HG02938 (cell line): ENCODE measurements around the gene SNX32.
"Not testable (repeated sequence)": the region's sequence is repeated elsewhere in the genome, so short reads cannot be mapped to it uniquely, and the experiment has no call there.

Experiments used
- ATAC-seq: cut with Tn5 transposase; IDR thresholded peaks from one replicate; pipeline ENCODE4 v1.9.1; 2021; ENCODE audit warnings: mild to moderate bottlenecking, moderate library complexity; ENCODE audit not compliant: unreplicated experiment

Gene SNX32

GRCh38 chr11:65822776-65823528 is 10.8 kb upstream of the SNX32 start:
- no peak for ATAC-seq

- ATAC-seq, result no peak
These were observed 6.6 kb upstream of the SNX32 start for GRCh38 chr11:65826984-65827735.

- no peak for ATAC-seq
These were observed 4.3 kb upstream of the SNX32 start for GRCh38 chr11:65829459-65829858.

GRCh38 chr11:65832231-65832630 is 1.5 kb upstream of the SNX32 start:
- not testable (repeated sequence) for ATAC-seq

- ATAC-seq, result no peak
These were observed 439 bp downstream of the SNX32 start for GRCh38 chr11:65834202-65834601.

DNA sequence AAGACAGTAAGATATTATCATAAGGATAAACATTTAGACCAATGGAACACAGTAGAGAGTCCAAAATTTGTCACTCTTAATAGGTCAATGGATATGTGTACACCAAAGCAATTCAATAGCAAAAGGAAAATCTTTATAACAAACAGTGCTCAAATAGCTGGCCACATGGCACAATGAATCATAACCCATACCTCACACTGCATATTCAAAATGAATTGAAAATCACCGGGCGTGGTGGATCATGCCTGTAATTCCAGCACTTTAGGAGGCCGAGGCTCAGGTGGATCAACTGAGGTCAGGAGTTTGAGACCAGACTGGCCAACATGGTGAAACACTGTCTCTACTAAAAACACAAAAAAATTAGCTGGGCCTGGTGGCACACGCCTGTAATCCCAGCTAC is 8.4 kb downstream of the SNX32 start:
- ATAC-seq, result no peak

DNA sequence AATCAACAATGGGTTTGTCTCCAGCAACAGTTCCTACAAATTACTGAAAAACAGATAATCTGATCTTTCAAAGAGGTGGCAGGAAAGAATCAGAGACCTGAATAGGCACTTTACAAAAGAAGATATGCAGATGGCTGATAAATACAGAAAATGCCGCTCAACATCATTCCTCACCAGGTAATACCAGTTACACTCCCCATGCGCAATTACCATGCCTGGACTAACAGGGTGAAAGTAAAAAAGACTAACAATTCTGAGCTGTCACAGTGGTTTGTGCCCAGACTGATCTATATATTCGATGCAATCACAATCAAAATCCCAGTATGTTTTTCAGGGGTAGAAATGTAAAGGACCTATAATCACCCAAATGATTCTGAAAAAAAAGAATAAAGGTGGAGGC is 10.0 kb downstream of the SNX32 start:
- no peak for ATAC-seq

DNA sequence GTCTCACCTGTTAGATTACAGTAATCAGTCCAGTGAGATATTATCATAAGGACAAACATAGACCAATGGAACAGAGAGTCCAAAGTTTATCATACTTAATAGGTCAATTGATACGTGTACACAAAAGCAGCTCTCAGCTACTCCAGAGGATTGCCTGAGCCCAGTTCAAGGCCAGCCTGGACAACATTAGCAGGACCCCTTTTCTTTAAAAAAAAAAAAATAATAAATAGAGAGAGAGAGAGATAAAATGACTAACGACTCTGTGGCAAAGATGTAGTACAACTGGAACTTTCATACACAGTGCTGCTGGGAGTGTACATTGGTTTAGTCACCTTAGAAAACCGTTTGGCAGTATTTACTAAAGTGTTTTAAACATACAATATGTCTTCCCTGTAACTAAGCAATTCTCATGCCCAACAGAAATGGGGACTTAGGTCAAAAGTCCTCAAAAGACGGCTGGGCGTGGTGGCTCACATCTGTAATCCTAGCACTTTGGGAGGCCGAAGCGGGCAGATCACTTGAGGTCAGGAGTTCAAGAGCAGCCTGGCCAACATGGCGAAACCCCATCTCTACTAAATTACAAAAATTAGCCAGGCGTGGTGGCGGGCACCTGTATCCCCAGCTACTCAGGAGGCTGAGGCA is 10.6 kb downstream of the SNX32 start:
- ATAC-seq, result no peak

- ATAC-seq, result no peak
These were observed 14.0 kb downstream of the SNX32 start for GRCh38 chr11:65847746-65848145.

DNA sequence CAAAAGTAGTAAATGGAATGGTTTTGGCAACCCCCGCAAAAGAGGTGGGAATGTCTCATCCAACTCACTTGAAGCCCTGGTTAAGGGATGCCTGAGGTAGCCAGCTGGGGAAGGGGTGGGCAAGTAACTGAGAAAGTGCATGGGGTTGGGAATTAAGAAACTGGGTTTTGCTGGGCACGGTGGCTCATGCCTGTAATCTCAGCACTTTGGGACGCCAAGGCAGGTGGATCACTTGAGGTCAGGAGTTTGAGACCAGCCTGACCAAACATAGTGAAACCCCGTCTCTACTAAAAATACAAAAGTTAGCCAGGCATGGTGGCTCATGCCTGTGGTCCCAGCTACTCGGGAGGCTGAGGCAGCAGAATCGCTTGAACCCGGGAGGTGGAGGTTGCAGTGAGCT is 14.9 kb downstream of the SNX32 start:
- not testable (repeated sequence) for ATAC-seq

DNA sequence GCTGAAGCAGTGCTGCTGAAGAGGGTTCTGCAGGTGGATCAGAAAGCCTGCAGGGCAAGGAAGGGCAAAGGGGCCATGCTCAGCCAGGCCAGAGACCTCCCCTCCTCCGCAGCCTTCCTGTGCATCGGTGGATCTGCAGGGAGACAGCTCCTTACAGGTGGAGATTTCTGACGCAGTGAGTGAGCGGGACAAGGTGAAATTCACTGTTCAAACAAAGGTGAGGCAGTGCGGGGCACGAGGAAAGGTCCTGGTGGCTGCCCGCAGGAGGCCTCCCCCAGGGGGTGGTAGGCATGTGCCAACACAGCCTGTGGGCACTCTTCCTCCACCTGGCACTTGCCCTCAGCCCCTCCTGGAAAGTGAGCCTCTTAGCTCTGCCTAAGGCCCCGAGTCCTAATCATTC is 15.6 kb downstream of the SNX32 start:
- ATAC-seq, result no peak

DNA sequence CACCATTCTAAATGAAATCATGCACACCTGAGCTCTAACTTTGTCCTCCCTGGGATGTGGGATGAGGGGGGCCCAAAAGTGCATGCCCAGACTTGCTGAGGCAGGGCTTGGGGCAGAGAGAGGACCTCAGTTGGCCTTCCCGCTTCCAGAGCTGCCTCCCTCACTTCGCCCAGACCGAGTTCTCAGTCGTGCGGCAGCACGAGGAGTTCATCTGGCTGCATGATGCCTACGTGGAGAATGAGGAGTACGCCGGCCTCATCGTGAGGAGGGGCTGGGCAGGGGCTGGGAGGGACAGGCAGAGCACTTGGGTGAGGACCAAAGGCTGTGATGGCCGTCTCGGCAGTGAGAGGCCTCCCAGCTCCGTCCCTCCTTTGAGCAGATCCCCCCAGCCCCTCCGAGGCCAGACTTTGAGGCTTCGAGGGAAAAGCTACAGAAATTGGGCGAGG is 16.0 kb downstream of the SNX32 start:
- no peak for ATAC-seq

DNA sequence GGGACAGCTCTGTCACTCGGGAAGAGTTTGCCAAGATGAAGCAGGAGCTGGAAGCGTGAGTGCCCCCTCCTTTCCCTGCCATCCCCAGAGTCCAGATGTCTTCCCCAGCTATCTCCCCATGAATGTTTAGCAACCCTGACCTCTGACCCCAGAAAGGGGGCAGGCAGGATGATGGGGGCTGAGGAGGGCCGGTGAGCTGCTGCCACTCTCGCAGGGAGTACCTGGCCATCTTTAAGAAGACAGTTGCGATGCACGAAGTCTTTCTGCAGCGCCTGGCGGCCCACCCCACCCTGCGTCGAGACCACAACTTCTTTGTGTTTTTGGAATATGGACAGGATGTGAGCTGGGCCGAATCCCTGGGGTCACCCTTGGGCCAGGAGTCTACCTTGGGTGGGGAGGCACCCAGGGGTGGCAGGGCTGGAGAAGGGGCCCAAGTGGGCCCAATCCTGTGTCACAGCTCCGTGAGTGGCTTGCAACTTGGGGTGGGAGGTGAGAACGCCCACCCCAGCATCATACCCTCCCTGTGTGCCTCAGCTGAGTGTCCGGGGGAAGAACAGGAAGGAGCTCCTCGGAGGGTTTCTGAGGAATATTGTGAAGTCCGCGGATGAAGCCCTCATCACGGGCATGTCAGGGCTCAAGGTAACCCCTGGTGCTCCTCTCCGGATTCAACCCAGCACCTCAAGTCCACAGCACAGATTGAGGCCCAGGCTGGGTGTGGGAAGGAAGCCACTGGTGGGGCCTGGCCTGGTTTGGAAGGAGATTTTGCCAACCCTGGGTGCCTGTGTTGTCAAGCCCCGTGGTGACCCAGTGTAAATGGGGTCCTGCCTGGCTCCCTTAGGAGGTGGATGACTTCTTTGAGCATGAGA is 16.7 kb downstream of the SNX32 start:
- no peak for ATAC-seq

- ATAC-seq, result no peak
These were observed 17.4 kb downstream of the SNX32 start for GRCh38 chr11:65851083-65851579.

DNA sequence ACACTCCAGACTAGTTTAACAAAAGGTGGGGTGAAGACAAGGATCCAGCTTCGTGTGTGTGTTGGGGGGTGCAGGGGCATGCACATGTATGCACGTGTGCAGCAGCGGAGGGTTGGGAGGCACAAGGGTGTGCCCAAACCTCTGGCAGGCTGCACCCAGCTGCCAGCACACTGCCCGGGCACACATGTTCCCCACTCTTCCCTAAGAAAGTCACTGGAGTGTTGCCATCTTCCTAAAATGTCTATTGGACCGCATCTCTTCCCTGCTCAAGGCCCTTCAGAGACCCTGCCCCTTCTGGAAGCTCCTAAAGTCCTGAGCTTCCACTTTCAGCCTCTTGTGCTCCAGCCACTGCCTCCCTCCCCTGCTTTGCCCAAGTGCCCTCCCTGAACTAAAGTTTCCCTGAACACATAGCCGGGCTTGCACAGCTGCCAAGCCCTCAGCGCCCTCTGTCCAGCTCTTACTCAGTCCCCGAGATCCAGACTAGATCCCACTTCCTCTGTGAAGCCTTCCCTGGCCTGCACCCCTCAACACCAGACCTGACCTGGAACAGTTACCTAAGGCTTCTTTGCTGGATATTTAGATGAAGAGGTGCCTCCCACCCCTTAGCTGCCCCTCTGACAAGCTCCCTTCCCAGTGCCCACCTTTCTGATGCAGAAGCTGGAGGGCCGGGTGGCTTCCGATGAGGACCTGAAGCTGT is 18.2 kb downstream of the SNX32 start:
- no peak for ATAC-seq

DNA sequence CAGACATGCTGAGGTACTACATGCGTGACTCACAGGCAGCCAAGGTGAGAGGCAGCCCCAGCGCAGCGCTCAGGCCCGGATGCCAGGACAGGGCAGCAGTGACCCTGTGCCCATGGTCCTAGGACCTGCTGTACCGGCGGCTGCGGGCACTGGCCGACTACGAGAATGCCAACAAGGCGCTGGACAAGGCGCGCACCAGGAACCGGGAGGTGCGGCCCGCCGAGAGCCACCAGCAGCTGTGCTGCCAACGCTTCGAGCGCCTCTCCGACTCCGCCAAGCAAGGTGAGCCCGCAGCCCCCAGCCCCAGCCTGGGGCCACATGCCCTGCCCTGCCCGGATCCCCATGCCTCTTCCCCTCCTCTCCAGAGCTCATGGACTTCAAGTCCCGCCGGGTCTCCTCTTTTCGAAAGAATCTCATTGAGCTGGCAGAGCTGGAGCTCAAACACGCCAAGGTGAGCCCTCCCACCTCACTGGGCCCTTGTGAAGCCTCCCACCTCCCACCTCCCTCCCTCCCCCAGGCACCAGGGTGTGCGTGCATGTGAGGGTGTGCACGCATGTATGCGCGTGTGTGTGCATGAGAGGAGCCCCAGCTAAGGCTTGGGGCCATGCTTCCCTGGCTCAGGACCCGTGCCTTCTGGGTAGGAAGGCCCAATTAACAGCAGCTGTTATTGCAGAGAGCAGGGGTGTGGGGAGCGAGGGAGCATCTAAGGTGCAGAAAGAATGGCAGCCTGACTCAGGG is 18.9 kb downstream of the SNX32 start:
- ATAC-seq, result no peak

DNA sequence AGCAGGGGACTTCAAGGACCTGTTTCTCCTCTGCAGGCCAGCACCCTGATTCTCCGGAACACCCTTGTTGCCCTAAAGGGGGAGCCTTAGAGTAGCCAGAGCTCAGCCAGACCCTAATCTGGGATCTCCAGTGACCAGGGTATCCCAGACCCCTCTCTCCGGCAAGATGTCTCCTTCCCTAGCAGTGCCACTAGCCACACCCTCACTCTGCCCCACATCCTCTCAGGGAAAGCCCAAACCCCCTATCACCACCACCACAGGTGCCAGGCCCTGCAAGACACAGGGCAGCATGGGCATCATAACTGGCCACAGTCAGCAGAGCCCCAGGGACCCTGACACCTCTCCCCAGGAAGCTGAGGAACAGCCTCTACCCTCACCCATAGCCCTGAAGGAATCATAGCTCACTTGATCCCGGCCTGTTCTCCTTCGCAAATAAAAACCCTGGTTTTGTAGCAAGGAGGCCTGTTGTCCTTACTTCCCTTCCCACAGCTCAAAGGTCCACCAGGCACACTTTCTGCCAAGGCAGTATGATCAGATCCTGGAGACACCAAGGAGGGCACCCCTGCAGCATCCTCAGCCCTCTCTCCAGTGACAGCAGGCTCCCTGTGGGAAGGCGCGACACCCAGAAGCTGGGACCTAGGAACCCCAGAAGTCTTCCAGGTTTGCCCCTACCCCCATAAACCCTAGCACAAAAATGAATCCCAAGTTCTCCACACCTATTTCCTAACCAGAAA is 19.6 kb downstream of the SNX32 start:
- ATAC-seq, result no peak

DNA sequence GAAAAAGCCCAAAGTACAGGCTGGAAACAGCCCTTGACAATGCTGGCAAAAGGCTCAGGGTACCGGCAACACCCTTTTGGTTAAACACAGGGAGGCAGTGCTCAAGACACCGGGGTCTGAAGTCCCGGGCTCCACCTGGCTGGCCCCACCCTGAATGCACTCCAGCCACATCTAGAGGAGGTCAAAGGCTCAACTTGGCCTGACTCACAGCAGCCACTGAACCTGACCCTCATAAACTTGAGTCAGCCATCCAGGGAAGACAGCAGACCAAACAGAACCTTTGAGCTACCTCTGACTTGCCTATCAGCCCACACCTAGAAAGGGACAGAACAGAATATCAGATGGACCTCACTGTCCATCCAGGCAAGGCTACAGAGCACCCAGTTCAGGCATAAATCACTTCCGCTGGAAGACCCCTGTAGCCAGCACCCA is 20.4 kb downstream of the SNX32 start:
- no peak for ATAC-seq
